ENCODE results near the gene SPEN. TPM values are rescaled to one million over a fixed set of nuclear protein-coding genes. Genes with fewer than 3 reads are reported as not detected.
A peak's percentile ranks its signal among the peaks of the same experiment; 100 is the strongest.

Gene SPEN
- total and polyA plus RNA-seq, 9 of the 15 experiments (the other 6 are each of a cell fraction or from before 2014, with no cell fraction given): 5.7 to 87.5 (median 27.2) TPM

- TF ChIP-seq, protein P1, sequence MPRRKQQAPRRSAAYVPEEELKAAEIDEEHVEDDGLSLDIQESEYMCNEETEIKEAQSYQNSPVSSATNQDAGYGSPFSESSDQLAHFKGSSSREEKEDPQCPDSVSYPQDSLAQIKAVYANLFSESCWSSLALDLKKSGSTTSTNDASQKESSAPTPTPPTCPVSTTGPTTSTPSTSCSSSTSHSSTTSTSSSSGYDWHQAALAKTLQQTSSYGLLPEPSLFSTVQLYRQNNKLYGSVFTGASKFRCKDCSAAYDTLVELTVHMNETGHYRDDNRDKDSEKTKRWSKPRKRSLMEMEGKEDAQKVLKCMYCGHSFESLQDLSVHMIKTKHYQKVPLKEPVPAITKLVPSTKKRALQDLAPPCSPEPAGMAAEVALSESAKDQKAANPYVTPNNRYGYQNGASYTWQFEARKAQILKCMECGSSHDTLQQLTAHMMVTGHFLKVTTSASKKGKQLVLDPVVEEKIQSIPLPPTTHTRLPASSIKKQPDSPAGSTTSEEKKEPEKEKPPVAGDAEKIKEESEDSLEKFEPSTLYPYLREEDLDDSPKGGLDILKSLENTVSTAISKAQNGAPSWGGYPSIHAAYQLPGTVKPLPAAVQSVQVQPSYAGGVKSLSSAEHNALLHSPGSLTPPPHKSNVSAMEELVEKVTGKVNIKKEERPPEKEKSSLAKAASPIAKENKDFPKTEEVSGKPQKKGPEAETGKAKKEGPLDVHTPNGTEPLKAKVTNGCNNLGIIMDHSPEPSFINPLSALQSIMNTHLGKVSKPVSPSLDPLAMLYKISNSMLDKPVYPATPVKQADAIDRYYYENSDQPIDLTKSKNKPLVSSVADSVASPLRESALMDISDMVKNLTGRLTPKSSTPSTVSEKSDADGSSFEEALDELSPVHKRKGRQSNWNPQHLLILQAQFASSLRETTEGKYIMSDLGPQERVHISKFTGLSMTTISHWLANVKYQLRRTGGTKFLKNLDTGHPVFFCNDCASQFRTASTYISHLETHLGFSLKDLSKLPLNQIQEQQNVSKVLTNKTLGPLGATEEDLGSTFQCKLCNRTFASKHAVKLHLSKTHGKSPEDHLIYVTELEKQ (CRISPR knock-in tag; IDR thresholded peaks at IDR 0.05): no peak
- TF ChIP-seq PYGO2 (tag; IDR thresholded peaks at IDR 0.05) (0 out of 2 replicates have a peak, but pooled peaks have one; percentile 21), SRSF7 (optimal IDR thresholded peaks at IDR 0.05; ENCODE audit: low read depth, low read length) (no peak), JUN (IDR thresholded peaks at IDR 0.05; ENCODE audit: borderline replicate concordance, low read depth, low read length) (0 out of 2 replicates have a peak, but pooled peaks have one; percentile 61), JUN (CRISPR knock-in tag; IDR thresholded peaks at IDR 0.05; ENCODE audit: borderline replicate concordance) (no peak), POLR2AphosphoS2 (IDR thresholded peaks at IDR 0.05; ENCODE audit: low read length) (no peak; the same call in 1 of the 2 replicates), SMAD2 (IDR thresholded peaks at IDR 0.05; ENCODE audit: low read depth, low read length) (no peak)
- TF ChIP-seq, protein P2, sequence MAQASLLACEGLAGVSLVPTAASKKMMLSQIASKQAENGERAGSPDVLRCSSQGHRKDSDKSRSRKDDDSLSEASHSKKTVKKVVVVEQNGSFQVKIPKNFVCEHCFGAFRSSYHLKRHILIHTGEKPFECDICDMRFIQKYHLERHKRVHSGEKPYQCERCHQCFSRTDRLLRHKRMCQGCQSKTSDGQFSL (CRISPR knock-in tag; IDR thresholded peaks at IDR 0.05): 0 out of 2 replicates have a peak, but pooled peaks have one; percentile 43
- TF ChIP-seq, protein P2 (tag; IDR thresholded peaks at IDR 0.05): no peak
- TF ChIP-seq, protein P3, sequence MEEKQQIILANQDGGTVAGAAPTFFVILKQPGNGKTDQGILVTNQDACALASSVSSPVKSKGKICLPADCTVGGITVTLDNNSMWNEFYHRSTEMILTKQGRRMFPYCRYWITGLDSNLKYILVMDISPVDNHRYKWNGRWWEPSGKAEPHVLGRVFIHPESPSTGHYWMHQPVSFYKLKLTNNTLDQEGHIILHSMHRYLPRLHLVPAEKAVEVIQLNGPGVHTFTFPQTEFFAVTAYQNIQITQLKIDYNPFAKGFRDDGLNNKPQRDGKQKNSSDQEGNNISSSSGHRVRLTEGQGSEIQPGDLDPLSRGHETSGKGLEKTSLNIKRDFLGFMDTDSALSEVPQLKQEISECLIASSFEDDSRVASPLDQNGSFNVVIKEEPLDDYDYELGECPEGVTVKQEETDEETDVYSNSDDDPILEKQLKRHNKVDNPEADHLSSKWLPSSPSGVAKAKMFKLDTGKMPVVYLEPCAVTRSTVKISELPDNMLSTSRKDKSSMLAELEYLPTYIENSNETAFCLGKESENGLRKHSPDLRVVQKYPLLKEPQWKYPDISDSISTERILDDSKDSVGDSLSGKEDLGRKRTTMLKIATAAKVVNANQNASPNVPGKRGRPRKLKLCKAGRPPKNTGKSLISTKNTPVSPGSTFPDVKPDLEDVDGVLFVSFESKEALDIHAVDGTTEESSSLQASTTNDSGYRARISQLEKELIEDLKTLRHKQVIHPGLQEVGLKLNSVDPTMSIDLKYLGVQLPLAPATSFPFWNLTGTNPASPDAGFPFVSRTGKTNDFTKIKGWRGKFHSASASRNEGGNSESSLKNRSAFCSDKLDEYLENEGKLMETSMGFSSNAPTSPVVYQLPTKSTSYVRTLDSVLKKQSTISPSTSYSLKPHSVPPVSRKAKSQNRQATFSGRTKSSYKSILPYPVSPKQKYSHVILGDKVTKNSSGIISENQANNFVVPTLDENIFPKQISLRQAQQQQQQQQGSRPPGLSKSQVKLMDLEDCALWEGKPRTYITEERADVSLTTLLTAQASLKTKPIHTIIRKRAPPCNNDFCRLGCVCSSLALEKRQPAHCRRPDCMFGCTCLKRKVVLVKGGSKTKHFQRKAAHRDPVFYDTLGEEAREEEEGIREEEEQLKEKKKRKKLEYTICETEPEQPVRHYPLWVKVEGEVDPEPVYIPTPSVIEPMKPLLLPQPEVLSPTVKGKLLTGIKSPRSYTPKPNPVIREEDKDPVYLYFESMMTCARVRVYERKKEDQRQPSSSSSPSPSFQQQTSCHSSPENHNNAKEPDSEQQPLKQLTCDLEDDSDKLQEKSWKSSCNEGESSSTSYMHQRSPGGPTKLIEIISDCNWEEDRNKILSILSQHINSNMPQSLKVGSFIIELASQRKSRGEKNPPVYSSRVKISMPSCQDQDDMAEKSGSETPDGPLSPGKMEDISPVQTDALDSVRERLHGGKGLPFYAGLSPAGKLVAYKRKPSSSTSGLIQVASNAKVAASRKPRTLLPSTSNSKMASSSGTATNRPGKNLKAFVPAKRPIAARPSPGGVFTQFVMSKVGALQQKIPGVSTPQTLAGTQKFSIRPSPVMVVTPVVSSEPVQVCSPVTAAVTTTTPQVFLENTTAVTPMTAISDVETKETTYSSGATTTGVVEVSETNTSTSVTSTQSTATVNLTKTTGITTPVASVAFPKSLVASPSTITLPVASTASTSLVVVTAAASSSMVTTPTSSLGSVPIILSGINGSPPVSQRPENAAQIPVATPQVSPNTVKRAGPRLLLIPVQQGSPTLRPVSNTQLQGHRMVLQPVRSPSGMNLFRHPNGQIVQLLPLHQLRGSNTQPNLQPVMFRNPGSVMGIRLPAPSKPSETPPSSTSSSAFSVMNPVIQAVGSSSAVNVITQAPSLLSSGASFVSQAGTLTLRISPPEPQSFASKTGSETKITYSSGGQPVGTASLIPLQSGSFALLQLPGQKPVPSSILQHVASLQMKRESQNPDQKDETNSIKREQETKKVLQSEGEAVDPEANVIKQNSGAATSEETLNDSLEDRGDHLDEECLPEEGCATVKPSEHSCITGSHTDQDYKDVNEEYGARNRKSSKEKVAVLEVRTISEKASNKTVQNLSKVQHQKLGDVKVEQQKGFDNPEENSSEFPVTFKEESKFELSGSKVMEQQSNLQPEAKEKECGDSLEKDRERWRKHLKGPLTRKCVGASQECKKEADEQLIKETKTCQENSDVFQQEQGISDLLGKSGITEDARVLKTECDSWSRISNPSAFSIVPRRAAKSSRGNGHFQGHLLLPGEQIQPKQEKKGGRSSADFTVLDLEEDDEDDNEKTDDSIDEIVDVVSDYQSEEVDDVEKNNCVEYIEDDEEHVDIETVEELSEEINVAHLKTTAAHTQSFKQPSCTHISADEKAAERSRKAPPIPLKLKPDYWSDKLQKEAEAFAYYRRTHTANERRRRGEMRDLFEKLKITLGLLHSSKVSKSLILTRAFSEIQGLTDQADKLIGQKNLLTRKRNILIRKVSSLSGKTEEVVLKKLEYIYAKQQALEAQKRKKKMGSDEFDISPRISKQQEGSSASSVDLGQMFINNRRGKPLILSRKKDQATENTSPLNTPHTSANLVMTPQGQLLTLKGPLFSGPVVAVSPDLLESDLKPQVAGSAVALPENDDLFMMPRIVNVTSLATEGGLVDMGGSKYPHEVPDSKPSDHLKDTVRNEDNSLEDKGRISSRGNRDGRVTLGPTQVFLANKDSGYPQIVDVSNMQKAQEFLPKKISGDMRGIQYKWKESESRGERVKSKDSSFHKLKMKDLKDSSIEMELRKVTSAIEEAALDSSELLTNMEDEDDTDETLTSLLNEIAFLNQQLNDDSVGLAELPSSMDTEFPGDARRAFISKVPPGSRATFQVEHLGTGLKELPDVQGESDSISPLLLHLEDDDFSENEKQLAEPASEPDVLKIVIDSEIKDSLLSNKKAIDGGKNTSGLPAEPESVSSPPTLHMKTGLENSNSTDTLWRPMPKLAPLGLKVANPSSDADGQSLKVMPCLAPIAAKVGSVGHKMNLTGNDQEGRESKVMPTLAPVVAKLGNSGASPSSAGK (IDR thresholded peaks at IDR 0.05): no peak
Measured at GRCh38 chr1:15885701-15886610, 38.4 kb downstream of the SPEN start (continued).

Measured in K562 (cell line).